ENCODE measurements around the gene SLC66A3. TPM values are rescaled to one million over a fixed set of nuclear protein-coding genes. Genes with fewer than 3 reads are reported as not detected.

The SLC66A3 gene
- total RNA-seq, 8 experiments from 2014 or later = 1.2 to 12.3 (median 3.0) TPM

DNA sequence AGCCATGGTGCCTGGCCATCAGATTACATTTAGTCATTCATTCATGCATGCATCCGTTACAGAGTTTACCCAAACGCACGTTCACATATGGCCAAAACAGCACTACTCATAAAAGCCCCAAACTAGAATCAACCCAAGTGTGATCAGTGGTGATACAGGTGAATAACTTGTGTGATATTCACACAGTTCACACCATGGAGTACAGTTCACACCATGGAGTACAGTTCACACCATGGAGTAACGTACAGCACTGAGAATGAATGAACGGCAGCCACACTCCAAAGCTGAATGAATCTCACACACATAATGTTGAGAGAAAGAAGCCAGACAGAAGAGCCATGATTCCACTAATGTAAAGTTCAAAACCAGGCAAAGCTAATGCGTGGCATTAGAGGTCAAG lies 12.3 kb upstream of the SLC66A3 start:
- ATAC-seq (replicated peaks in 6 of 8) = no peak
- Histone ChIP-seq H3K4me3 (no peak overlapping the region), H3K27ac (no peak overlapping the region), H3K4me1 (replicated peaks in 1 of 2) (no peaks in the 10 kb centered on the region)
- 40 to 93% (median 80%) methylated on average over 1 to 6 of the region's 6 CpGs; no CpG with 5 or more reads in 3 of the 10 experiments for WGBS, 10 experiments
- in situ Hi-C loops (cut with MboI; ENCODE audit: low pct_unique_long_range_greater_than_20kb in 2 of 9, low sequenced_read_pairs in 9 of 9, unreplicated experiment in 9 of 9) = loop anchor here in 6 of 9 experiments (25.0 kb wide), 4 partner anchors 269 to 444 kb away; no protein-coding TSS in a partner anchor

GRCh38 chr2:11144077-11144737 lies 11.1 kb upstream of the SLC66A3 start:
- H3K27ac ChIP-seq = no peak overlapping the region
- WGBS, 10 experiments = 43 to 100% (median 74%) methylated on average over 1 to 5 of the region's 7 CpGs; no CpG with 5 or more reads in 2 of the 10 experiments
- no peak overlapping the region for H3K4me3 ChIP-seq
- no peak for ATAC-seq (replicated peaks in 6 of 8)
- in situ Hi-C loops (cut with MboI; ENCODE audit: low pct_unique_long_range_greater_than_20kb in 2 of 9, low sequenced_read_pairs in 9 of 9, unreplicated experiment in 9 of 9) = loop anchor here in 6 of 9 experiments (25.0 kb wide), 4 partner anchors 268 to 443 kb away; no protein-coding TSS in a partner anchor
- no peaks in the 10 kb centered on the region for H3K4me1 ChIP-seq (replicated peaks in 1 of 2)

DNA sequence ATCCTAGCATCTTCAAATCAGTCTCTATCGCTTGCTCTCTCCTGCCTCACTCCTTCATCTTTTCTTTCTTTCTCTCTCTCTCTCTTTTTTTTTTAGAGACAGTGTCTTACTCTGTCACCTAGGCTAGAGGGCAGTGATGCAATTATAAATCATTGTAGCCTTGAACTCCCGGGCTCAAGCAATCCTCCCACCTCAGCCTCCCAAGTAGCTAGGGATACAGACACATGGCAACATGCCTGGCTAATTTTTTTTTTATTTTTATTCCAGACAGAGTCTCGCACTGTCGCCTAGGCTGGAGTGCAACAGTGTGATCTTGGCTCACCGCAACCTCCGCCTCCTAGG lies 10.6 kb upstream of the SLC66A3 start:
- H3K4me1 ChIP-seq (replicated peaks in 1 of 2) = no peaks in the 10 kb centered on the region
- WGBS, 10 experiments = 14 to 92% (median 75%) methylated on average over 1 to 6 of the region's 6 CpGs; no CpG with 5 or more reads in 2 of the 10 experiments
- ATAC-seq (replicated peaks in 6 of 8) = no peak
- H3K27ac ChIP-seq = no peak overlapping the region
- in situ Hi-C loops (cut with MboI; ENCODE audit: low pct_unique_long_range_greater_than_20kb in 2 of 9, low sequenced_read_pairs in 9 of 9, unreplicated experiment in 9 of 9) = loop anchor here in 6 of 9 experiments (25.0 kb wide), 4 partner anchors 268 to 443 kb away; no protein-coding TSS in a partner anchor
- H3K4me3 ChIP-seq = no peak overlapping the region

GRCh38 chr2:11145350-11145749 lies 9.9 kb upstream of the SLC66A3 start:
- ATAC-seq (replicated peaks in 6 of 8) = no peak
- in situ Hi-C loops (cut with MboI; ENCODE audit: low pct_unique_long_range_greater_than_20kb in 2 of 9, low sequenced_read_pairs in 9 of 9, unreplicated experiment in 9 of 9) = loop anchor here in 6 of 9 experiments (25.0 kb wide), 4 partner anchors 267 to 442 kb away; no protein-coding TSS in a partner anchor
- no peak overlapping the region for H3K27ac ChIP-seq
- H3K4me3 ChIP-seq = no peak overlapping the region
- no peaks in the 10 kb centered on the region for H3K4me1 ChIP-seq (replicated peaks in 1 of 2)
- 83 to 100% (median 100%) methylated on average over 1 of the region's 1 CpG; no CpG with 5 or more reads in 4 of the 10 experiments for WGBS, 10 experiments

- no peaks in the 10 kb centered on the region for H3K4me1 ChIP-seq (replicated peaks in 1 of 2)
- H3K27ac ChIP-seq = no peak overlapping the region
- in situ Hi-C loops (cut with MboI; ENCODE audit: low pct_unique_long_range_greater_than_20kb in 2 of 9, low sequenced_read_pairs in 9 of 9, unreplicated experiment in 9 of 9) = loop anchor here in 6 of 9 experiments (25.0 kb wide), 4 partner anchors 266 to 441 kb away; no protein-coding TSS in a partner anchor
- no peak for ATAC-seq (replicated peaks in 6 of 8)
- 44 to 90% (median 79%) methylated on average over 2 to 3 of the region's 3 CpGs; no CpG with 5 or more reads in 2 of the 10 experiments for WGBS, 10 experiments
- no peak overlapping the region for H3K4me3 ChIP-seq
Measured at GRCh38 chr2:11146076-11146475, 9.2 kb upstream of the SLC66A3 start.

GRCh38 chr2:11147263-11147662 lies 8.0 kb upstream of the SLC66A3 start:
- no peak for ATAC-seq (replicated peaks in 6 of 8)
- in situ Hi-C loops (cut with MboI; ENCODE audit: low pct_unique_long_range_greater_than_20kb in 2 of 9, low sequenced_read_pairs in 9 of 9, unreplicated experiment in 9 of 9) = loop anchor here in 6 of 9 experiments (25.0 kb wide), 4 partner anchors 265 to 440 kb away; no protein-coding TSS in a partner anchor
- H3K27ac ChIP-seq = no peak overlapping the region
- no peak overlapping the region for H3K4me3 ChIP-seq
- no peaks in the 10 kb centered on the region for H3K4me1 ChIP-seq (replicated peaks in 1 of 2)
- WGBS, 10 experiments = 39 to 50% methylated on average over 2 of the region's 3 CpGs; no CpG with 5 or more reads in 8 of the 10 experiments

DNA sequence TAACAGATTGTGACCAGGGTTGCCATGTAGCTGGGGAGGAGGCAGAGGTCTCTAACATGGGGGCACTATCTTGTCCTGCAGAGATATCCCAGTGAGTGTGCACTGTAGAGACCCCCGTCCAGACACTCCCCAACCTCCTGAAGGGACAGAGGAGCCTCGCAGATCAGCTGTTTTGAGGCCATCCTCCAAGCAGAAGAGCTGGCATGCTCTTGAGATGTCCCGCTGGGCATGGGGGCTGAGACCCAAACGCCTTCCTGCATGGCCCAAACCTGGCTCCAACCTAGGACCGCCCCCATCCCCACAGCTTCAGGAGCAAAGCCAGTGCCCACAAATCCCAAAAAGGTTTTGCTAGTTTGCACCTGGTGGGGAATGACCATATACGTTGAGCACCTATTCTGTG lies 2.7 kb upstream of the SLC66A3 start:
- ATAC-seq (replicated peaks in 6 of 8) = no peak
- WGBS, 10 experiments = 61 to 100% (median 83%) methylated on average over 1 to 4 of the region's 6 CpGs; no CpG with 5 or more reads in 5 of the 10 experiments
- H3K4me1 ChIP-seq (replicated peaks in 1 of 2) = peaks cover 4 to 8% of the 10 kb centered on the region in 2 donors
- H3K4me3 ChIP-seq = no peak overlapping the region
- H3K27ac ChIP-seq = no peak overlapping the region
- in situ Hi-C loops (cut with MboI; ENCODE audit: low pct_unique_long_range_greater_than_20kb in 2 of 9, low sequenced_read_pairs in 9 of 9, unreplicated experiment in 9 of 9) = no loop called here

GRCh38 chr2:11154016-11154922 lies 998 bp upstream of the SLC66A3 start:
- Histone ChIP-seq H3K4me1 (replicated peaks in 1 of 2) (peaks cover 4 to 11% of the 10 kb centered on the region in 2 donors), H3K4me3 (peak overlapping the region; percentile 33 to 64 (median 43)), H3K27ac (peak overlapping the region in 1 of 2 donors; percentile 76)
- WGBS, 10 experiments = 47 to 93% (median 69%) methylated on average over 2 to 21 of the region's 35 CpGs; no CpG with 5 or more reads in 1 of the 10 experiments
- in situ Hi-C loops (cut with MboI; ENCODE audit: low pct_unique_long_range_greater_than_20kb in 2 of 9, low sequenced_read_pairs in 9 of 9, unreplicated experiment in 9 of 9) = no loop called here
- peak in 3 of 8 experiments; percentile 1 to 5 (median 4) for ATAC-seq (replicated peaks in 6 of 8)

GRCh38 chr2:11154923-11155380 lies 315 bp upstream of the SLC66A3 start:
- peak; percentile 84 to 94 (median 90) for ATAC-seq (replicated peaks in 6 of 8)
- H3K27ac ChIP-seq = peak overlapping the region in 1 of 2 donors; percentile 76
- peaks cover 4 to 16% of the 10 kb centered on the region in 2 donors for H3K4me1 ChIP-seq (replicated peaks in 1 of 2)
- 0% methylated on average over 2 of the region's 49 CpGs; no CpG with 5 or more reads in 9 of the 10 experiments for WGBS, 10 experiments
- H3K4me3 ChIP-seq = peak overlapping the region; percentile 41 to 65 (median 55)
- in situ Hi-C loops (cut with MboI; ENCODE audit: low pct_unique_long_range_greater_than_20kb in 2 of 9, low sequenced_read_pairs in 9 of 9, unreplicated experiment in 9 of 9) = no loop called here

GRCh38 chr2:11156396-11157075 lies 1.3 kb downstream of the SLC66A3 start:
- Histone ChIP-seq H3K4me3 (no peak overlapping the region), H3K4me1 (replicated peaks in 1 of 2) (peaks cover 4 to 16% of the 10 kb centered on the region in 2 donors), H3K27ac (no peak overlapping the region)
- WGBS, 10 experiments = no CpG with 5 or more reads among the region's 13 CpGs
- in situ Hi-C loops (cut with MboI; ENCODE audit: low pct_unique_long_range_greater_than_20kb in 2 of 9, low sequenced_read_pairs in 9 of 9, unreplicated experiment in 9 of 9) = no loop called here
- no peak for ATAC-seq (replicated peaks in 6 of 8)

DNA sequence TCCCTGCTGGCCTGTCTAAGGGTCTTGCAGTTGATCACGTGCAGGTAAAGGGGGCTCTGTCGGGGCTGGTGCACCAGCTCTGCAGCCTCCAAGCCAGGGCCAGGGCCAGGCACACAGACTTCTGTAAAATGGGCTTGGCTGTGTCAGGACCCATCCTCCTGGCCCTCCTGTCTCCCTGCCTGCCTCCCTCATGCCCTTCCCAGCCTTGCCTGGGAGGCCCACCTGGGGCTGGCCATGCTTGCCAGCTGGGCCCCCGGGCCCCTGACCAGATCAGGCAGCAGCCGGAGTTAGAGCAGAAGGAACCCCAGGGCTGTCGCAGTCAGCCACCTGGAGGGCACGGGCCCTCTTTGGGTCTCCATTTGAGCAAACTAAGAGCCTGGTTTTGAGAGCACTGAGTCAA lies 2.0 kb downstream of the SLC66A3 start:
- H3K27ac ChIP-seq = no peak overlapping the region
- H3K4me3 ChIP-seq = no peak overlapping the region
- peaks cover 4 to 16% of the 10 kb centered on the region in 2 donors for H3K4me1 ChIP-seq (replicated peaks in 1 of 2)
- in situ Hi-C loops (cut with MboI; ENCODE audit: low pct_unique_long_range_greater_than_20kb in 2 of 9, low sequenced_read_pairs in 9 of 9, unreplicated experiment in 9 of 9) = no loop called here
- no peak for ATAC-seq (replicated peaks in 6 of 8)
- WGBS, 10 experiments = 83 to 100% (median 89%) methylated on average over 1 to 4 of the region's 6 CpGs; no CpG with 5 or more reads in 6 of the 10 experiments

DNA sequence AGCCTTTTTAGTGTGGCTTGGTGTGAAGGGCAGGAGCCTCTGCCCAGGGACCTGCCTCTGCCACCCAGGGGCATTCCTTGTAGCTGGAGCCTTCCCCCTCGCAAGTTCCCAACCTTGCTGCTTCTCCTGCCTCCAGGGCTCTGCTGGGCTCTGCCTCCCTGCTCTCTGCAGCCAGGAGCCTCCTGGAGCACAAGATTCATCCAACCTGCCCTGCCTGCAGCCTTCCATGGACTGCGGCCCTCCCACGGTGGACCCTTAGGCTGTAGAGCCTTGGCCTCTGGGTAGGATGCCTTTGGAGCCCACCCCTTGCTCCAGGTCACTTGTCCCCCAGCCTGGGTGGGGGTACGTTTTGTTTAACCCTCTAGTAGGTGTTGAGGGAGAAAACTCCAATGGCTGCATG lies 2.5 kb downstream of the SLC66A3 start:
- peaks cover 4 to 16% of the 10 kb centered on the region in 2 donors for H3K4me1 ChIP-seq (replicated peaks in 1 of 2)
- in situ Hi-C loops (cut with MboI; ENCODE audit: low pct_unique_long_range_greater_than_20kb in 2 of 9, low sequenced_read_pairs in 9 of 9, unreplicated experiment in 9 of 9) = no loop called here
- ATAC-seq (replicated peaks in 6 of 8) = no peak

More for the DNA sequence above, 2.5 kb downstream of the SLC66A3 start:
- Histone ChIP-seq H3K27ac (no peak overlapping the region), H3K4me3 (no peak overlapping the region)
- WGBS, 10 experiments = 67 to 100% (median 80%) methylated on average over 1 to 2 of the region's 4 CpGs; no CpG with 5 or more reads in 5 of the 10 experiments
